Activated CD4-positive, CD25-positive, alpha-beta regulatory T cell treated with anti-CD3 and anti-CD28 coated beads, Interleukin-2, amount 50 U/mL, for 24 hours (primary cell): ENCODE data around the gene UBE2F.
"Not testable (repeated sequence)": the region's sequence is repeated elsewhere in the genome, so short reads cannot be mapped to it uniquely, and the experiment has no call there.

Source experiments
- ATAC-seq, 2 donors: fragments of 150-1000 bp; cut with Tn5 transposase; one replicate each; pipeline ENCODE4 v1.10.0; 2021; ENCODE audit warnings: mild to moderate bottlenecking in 1 of 2, moderate library complexity in 1 of 2

UBE2F gene

GRCh38 chr2:238057696-238058575 is 91.1 kb downstream of the UBE2F start:
- not testable (repeated sequence) for ATAC-seq

- ATAC-seq, result no peak
These were observed 92.7 kb downstream of the UBE2F start for GRCh38 chr2:238059505-238059904.

- ATAC-seq, result no peak
These were observed 93.3 kb downstream of the UBE2F start for GRCh38 chr2:238060096-238060541.

GRCh38 chr2:238060542-238061314 is 93.9 kb downstream of the UBE2F start, which contains the start of gene SCLY:
Gene SCLY, plus strand, starts transcription at chr2:238061001. Its CDS starts 54 bp downstream, at chr2:238061055.
- peak; percentile 98 to 99 for ATAC-seq

- peak in 1 of 2 donors; percentile 1 for ATAC-seq
These were observed 94.7 kb downstream of the UBE2F start for GRCh38 chr2:238061315-238062202.

- ATAC-seq, result no peak
These were observed 96.8 kb downstream of the UBE2F start for GRCh38 chr2:238063414-238064189.

GRCh38 chr2:238064376-238064775 is 97.6 kb downstream of the UBE2F start:
- ATAC-seq, result no peak

- no peak for ATAC-seq
These were observed 98.4 kb downstream of the UBE2F start for GRCh38 chr2:238065071-238065846.

- no peak for ATAC-seq
These were observed 99.4 kb downstream of the UBE2F start for GRCh38 chr2:238066218-238066617.

GRCh38 chr2:238066718-238067117 is 99.9 kb downstream of the UBE2F start:
- ATAC-seq, result peak; percentile 62 to 66

- ATAC-seq, result no peak
These were observed 101.1 kb downstream of the UBE2F start for GRCh38 chr2:238067939-238068338.

- no peak for ATAC-seq
These were observed 102.4 kb downstream of the UBE2F start for GRCh38 chr2:238069021-238069709.

- ATAC-seq, result no peak
These were observed 103.1 kb downstream of the UBE2F start for GRCh38 chr2:238069877-238070276.

- ATAC-seq, result no peak
These were observed 108.6 kb downstream of the UBE2F start for GRCh38 chr2:238075397-238075796.

- ATAC-seq, result no peak
These were observed 110.5 kb downstream of the UBE2F start for GRCh38 chr2:238077292-238077691.

- ATAC-seq, result no peak
These were observed 113.1 kb downstream of the UBE2F start for GRCh38 chr2:238079874-238080327.

- ATAC-seq, result no peak
These were observed 113.7 kb downstream of the UBE2F start for GRCh38 chr2:238080518-238080917.

GRCh38 chr2:238081150-238081549 is 114.3 kb downstream of the UBE2F start:
- no peak for ATAC-seq

- ATAC-seq, result no peak
These were observed 114.7 kb downstream of the UBE2F start for GRCh38 chr2:238081561-238081960.

GRCh38 chr2:238082151-238082550 is 115.3 kb downstream of the UBE2F start:
- ATAC-seq, result no peak
